Measurements from ENCODE around the gene FLAD1.
"Not testable (repeated sequence)": the region's sequence is repeated elsewhere in the genome, so short reads cannot be mapped to it uniquely, and the experiment has no call there.

The FLAD1 gene

GRCh38 chr1:154992721-154993571 is 9.8 kb downstream of the FLAD1 start:
- DNase-seq = no peak

DNA sequence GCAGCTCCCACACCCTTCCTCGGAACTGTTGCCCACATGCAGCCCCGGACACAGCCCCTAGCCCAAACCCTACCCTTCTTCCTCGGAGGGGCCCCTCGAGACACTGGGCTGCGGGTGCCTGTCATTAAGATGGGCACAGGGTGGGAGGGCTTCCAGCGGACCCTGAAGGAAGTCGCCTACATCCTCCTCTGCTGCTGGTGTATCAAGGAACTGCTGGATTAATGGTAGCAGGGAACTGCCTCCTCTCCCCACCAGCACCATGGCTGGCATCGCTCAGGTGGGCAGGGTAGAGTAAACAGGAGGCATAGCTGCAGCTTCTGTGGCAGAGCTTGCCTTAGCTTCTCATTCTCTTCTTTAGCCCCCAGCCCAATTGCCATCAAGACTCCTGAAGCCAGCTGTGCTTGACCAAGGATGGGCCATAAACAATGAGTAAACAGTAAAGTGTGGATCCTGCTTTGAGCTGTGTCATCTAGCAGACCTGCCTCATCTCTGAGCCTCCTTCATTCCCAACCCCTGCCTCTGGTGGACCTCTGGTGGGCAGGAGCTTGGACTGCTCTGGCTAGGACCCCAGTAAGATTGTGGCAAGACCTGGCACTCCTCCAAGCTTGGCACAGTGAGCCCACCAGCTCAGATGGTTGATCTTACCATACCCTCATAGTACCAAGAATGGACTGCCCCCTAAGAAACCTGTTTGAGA is 10.6 kb downstream of the FLAD1 start, which contains the start of gene LENEP:
Gene LENEP, plus strand, starts transcription at position 15 of the 697 bp plus-strand sequence. Its CDS starts 22 bp downstream, at position 37.
- DNase-seq = no peak

- no peak for DNase-seq
These were observed 11.1 kb downstream of the FLAD1 start for GRCh38 chr1:154994269-154994587.

GRCh38 chr1:154994591-154994990 is 11.4 kb downstream of the FLAD1 start:
- DNase-seq = no peak

GRCh38 chr1:154995301-154995983 is 12.3 kb downstream of the FLAD1 start:
- DNase-seq = not testable (repeated sequence)

GRCh38 chr1:154996966-154997701 is 14.0 kb downstream of the FLAD1 start:
- no peak for DNase-seq

GRCh38 chr1:154998201-154998780 is 15.1 kb downstream of the FLAD1 start:
- DNase-seq = no peak

DNA sequence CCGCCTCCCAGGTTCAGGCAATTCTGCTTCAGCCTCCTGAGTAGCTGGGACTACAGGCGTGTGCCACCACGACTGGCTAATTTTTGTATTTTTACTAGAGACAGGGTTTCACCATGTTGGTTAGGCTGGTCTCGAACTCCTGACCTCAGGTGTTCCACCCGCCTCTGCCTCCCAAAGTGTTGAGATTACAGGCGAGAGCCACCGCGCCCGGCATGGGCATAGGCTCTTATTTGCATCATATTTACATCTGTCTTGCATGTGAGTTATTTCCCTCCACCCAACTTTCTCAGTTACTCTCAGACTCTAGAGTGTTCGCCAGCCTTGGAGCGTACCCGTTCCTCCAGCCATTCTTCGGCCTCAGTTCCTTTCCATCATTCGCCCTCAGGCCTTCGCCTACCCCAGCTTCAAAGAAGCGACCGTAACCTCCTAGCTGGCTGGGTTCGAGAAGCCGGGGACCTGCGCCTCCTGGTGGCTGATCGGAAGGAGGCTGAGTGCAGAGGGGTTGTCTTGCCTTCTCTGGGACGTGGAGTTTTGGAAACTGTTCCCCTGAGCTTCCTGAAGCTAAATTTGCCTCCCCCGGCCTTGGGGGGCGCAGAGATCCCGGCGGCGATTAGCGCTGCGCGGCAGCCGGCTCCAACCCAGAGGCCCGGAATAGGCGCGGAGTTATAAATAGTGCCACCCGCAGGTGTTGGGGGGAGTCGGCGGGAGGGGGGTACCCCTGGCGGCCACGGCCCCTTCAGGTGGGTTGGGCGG is 15.8 kb downstream of the FLAD1 start:
- peak; percentile 58 for DNase-seq

GRCh38 chr1:154999571-155000410 is 16.6 kb downstream of the FLAD1 start:
- DNase-seq = no peak

- DNase-seq = no peak
These were observed 17.2 kb downstream of the FLAD1 start for GRCh38 chr1:155000411-155000725.

DNA sequence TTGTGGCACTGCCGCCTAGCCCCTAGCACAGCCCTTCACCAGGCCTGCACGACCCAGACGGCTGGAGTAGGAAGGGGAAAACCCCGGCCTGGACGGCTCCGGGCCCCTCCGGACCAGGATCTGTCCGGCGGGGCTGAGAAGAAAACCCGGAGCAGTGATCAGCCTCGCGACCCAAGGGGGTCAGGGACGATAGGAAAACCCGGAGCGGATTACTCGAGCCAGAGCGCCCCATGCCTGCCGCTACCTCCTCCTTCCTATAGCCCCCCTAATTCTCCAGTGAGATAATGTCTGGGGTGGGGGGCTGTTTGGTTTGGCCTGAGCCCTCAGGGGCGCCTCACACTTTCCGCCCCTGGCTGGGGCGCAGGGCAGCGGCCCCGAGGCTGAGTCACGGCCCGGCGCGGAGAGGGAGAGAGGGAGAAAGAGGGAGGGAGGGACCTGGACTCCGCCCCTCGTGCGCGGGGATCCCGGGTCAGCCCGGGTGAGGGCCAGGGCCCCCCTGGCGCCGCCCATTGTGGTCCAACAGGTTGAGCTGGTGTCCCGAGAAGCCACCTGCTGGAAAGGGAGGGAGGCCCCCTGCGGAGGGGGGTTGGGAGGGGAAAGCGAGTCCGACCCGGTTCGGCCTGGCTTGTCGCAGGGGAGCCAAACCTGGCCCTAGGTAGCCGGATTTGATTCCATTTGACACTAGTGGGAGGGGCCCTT is 17.7 kb downstream of the FLAD1 start:
- peak; percentile 69 for DNase-seq

- no peak for DNase-seq
These were observed 18.2 kb downstream of the FLAD1 start for GRCh38 chr1:155001425-155001674.

DNA sequence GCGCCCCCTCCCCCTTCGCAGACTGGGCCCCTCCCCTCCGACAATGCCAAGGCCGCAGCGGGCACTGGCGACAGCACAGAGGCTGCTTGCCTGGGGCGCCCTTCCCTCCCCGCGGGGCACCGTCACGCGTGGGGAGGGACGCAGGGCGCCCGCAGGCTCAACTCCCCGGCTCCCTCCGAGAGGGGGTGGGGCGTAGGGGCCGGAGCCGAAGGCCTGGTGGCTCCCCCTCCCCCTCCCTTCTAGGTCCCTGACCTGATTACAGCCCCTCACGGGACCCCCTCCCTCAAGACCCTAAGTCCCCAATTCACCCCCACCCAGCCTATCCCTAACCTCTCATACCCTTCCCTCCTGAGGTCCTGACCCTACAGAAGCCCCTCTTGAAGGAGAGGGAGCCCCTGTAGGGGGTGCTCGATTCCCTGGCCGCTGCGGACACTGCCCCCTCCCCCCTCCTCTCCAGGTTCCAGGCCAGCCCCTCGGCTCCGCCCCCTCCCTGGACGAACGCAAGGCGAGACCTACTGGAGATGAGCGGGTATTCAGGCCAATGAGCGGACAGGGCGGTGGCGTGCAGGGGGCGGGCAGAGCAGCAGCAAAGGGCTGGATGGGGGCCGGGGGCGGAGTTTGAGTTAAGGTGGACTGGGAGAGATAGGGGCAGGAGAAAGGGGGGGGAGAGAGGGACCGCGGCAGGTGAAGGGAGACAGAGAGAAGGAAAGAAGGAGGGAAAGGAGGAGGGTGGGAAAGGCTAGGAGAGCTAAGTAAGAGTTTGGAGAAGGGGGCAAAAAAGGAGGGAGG is 18.7 kb downstream of the FLAD1 start:
- DNase-seq = peak; percentile 94

- no peak for DNase-seq
These were observed 19.5 kb downstream of the FLAD1 start, which contains the start of gene ZBTB7B for GRCh38 chr1:155002464-155003226. ZBTB7B (plus strand) TSS chr1:155002802; CDS start chr1:155014661, 11,859 bp downstream.

DNA sequence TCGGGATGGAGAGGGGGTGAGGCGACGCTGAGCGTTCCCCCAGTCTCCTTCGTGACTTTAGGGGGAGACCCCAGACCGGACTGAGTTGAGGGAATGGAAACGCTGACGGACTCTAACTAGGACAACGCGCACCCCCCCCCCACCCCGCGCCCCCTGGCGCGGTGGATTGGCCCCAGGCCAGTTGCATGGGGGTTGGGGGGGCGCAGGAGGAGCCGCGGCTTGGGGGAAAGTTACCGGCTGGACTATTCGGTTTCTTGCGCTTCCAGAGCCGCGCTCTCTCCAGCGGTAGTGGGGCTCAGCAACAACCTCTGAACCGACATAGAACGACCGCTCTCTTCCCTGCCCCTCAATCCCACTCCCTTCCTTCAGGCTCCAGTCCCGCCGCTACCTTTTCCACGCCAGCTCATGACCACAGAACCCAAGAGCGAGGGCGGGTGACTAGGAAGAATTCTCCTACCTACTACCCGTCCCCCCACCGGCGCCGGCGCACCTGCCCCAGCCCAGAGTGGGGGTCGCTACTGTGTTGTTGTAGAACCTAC is 20.2 kb downstream of the FLAD1 start:
- no peak for DNase-seq

DNA sequence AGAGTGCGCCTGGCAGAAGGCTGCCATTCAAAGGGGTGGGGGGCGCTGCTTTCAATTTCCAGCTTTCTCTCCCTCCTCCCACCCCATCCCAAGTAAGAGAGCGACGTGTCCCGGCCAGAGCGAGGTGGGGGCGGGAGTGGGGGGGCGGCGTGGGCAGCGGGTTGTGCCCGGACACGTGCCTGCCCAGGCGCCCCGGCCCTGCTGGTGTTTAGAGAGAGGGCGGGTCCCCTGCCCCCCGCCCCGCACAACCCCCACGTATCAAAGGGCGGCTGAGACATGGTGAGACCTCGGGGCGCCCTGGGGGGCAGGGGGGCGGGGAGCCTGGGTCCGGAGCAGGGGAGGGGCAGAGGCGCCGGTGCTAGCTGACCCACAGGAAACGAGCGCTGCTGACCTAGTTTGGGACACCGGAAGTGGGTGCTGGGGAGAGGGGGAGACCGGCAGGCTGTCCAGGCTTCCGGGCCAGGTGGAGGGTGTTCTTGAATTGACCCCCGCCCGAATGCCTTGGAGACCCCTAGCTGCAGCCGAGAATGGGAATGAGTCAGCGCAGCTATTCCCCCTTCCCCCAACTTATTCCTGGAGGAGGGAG is 20.7 kb downstream of the FLAD1 start:
- DNase-seq = no peak

GRCh38 chr1:155004352-155005075 is 21.4 kb downstream of the FLAD1 start:
- DNase-seq = no peak
